ENCODE results near the gene TEAD4. TPM values are rescaled to one million over a fixed set of nuclear protein-coding genes. Genes with fewer than 3 reads are reported as not detected.

The TEAD4 gene
- total and polyA plus RNA-seq, 4 donors = 0.79 to 3.8 (median 2.8) TPM

GRCh38 chr12:3073438-3074250, 114.4 kb downstream of the TEAD4 start:
- no peak for TF ChIP-seq HNF4G (IDR thresholded peaks at IDR 0.05)
- no peak for TF ChIP-seq FOXA2 (IDR thresholded peaks at IDR 0.05)
- TF ChIP-seq HNF4A (conservative IDR thresholded peaks at IDR 0.05) = peak in 1 of 2 donors; percentile 27
- TF ChIP-seq NR2F2 (IDR thresholded peaks at IDR 0.05) = no peak
- no peak for TF ChIP-seq JUND (IDR thresholded peaks at IDR 0.05)
- peak; percentile 99 for TF ChIP-seq RAD21 (IDR thresholded peaks at IDR 0.05)
- TF ChIP-seq ZBTB33 (IDR thresholded peaks at IDR 0.05) = no peak
- no peak for TF ChIP-seq SP1 (IDR thresholded peaks at IDR 0.05)
- TF ChIP-seq MAX (IDR thresholded peaks at IDR 0.05) = no peak
- no peak for TF ChIP-seq YY1 (IDR thresholded peaks at IDR 0.05)
- no peak for TF ChIP-seq GABPA (IDR thresholded peaks at IDR 0.05 in 1 of 2, conservative IDR thresholded peaks at IDR 0.05 in 1 of 2)
- TF ChIP-seq CTCF (IDR thresholded peaks at IDR 0.05; ENCODE audit: low read depth, low read length, missing input control) = peak; percentile 99
- no peak for TF ChIP-seq TAF1 (conservative IDR thresholded peaks at IDR 0.05)
- no peak for TF ChIP-seq EGR1 (IDR thresholded peaks at IDR 0.05; ENCODE audit: low read depth in 2 of 2)
- TF ChIP-seq ATF3 (IDR thresholded peaks at IDR 0.05) = no peak
- peak in 1 of 2 donors; percentile 11 for TF ChIP-seq RXRA (IDR thresholded peaks at IDR 0.05)
- no peak for TF ChIP-seq FOXA1 (IDR thresholded peaks at IDR 0.05)
- Histone ChIP-seq H3K27ac (ENCODE audit: low read depth in 1 of 2, low read length in 2 of 2) (no peak overlapping the region), H3K4me3 (ENCODE audit: low read depth in 1 of 3, low read length in 3 of 3) (no peak overlapping the region), H3K4me1 (ENCODE audit: control insufficient read depth in 4 of 4, insufficient read depth in 4 of 4, low read length in 3 of 4) (peaks cover 2 to 23% (median 11%) of the 10 kb centered on the region in 4 donors), H3K9ac (ENCODE audit: low read depth in 1 of 2, low read length in 2 of 2) (no peak overlapping the region), H3K27me3 (ENCODE audit: control insufficient read depth in 4 of 4, insufficient read depth in 4 of 4, low read length in 3 of 4) (no peaks in the 10 kb centered on the region), H3K36me3 (ENCODE audit: control insufficient read depth in 4 of 4, insufficient read depth in 3 of 4, low read depth in 1 of 4, low read length in 3 of 4) (no peaks in the 10 kb centered on the region), H3K9me3 (ENCODE audit: control insufficient read depth in 4 of 4, low read length in 3 of 4) (no peaks in the 10 kb centered on the region)
- WGBS = 16% methylated on average over 13 of the region's 13 CpGs
- DNase-seq (ENCODE audit: low spot score) = peak; percentile 87

GRCh38 chr12:3075315-3075714, 116.1 kb downstream of the TEAD4 start:
- no peak for DNase-seq (ENCODE audit: low spot score)
- H3K27ac ChIP-seq (ENCODE audit: low read depth in 1 of 2, low read length in 2 of 2) = no peak overlapping the region
- 96% methylated on average over 6 of the region's 6 CpGs for WGBS
- no peak overlapping the region for H3K9ac ChIP-seq (ENCODE audit: low read depth in 1 of 2, low read length in 2 of 2)
- TF ChIP-seq HNF4G (IDR thresholded peaks at IDR 0.05) = no peak
- no peak for TF ChIP-seq HNF4A (conservative IDR thresholded peaks at IDR 0.05)
- TF ChIP-seq MAX (IDR thresholded peaks at IDR 0.05) = no peak
- no peak for TF ChIP-seq ATF3 (IDR thresholded peaks at IDR 0.05)
- TF ChIP-seq NR2F2 (IDR thresholded peaks at IDR 0.05) = no peak
- no peak for TF ChIP-seq RAD21 (IDR thresholded peaks at IDR 0.05)
- no peak for TF ChIP-seq RXRA (IDR thresholded peaks at IDR 0.05)
- no peak for TF ChIP-seq REST (IDR thresholded peaks at IDR 0.05)
- TF ChIP-seq SP1 (IDR thresholded peaks at IDR 0.05) = no peak
- no peak for TF ChIP-seq EGR1 (IDR thresholded peaks at IDR 0.05; ENCODE audit: low read depth in 2 of 2)
- no peak for TF ChIP-seq ZBTB33 (IDR thresholded peaks at IDR 0.05)
- no peak for TF ChIP-seq GABPA (IDR thresholded peaks at IDR 0.05 in 1 of 2, conservative IDR thresholded peaks at IDR 0.05 in 1 of 2)
- TF ChIP-seq YY1 (IDR thresholded peaks at IDR 0.05) = no peak
- H3K27me3 ChIP-seq (ENCODE audit: control insufficient read depth in 4 of 4, insufficient read depth in 4 of 4, low read length in 3 of 4) = no peaks in the 10 kb centered on the region
- H3K4me3 ChIP-seq (ENCODE audit: low read depth in 1 of 3, low read length in 3 of 3) = no peak overlapping the region
- no peaks in the 10 kb centered on the region for H3K9me3 ChIP-seq (ENCODE audit: control insufficient read depth in 4 of 4, low read length in 3 of 4)
- H3K4me1 ChIP-seq (ENCODE audit: control insufficient read depth in 4 of 4, insufficient read depth in 4 of 4, low read length in 3 of 4) = peaks cover 2 to 28% (median 14%) of the 10 kb centered on the region in 4 donors
- no peaks in the 10 kb centered on the region for H3K36me3 ChIP-seq (ENCODE audit: control insufficient read depth in 4 of 4, insufficient read depth in 3 of 4, low read depth in 1 of 4, low read length in 3 of 4)

All from liver (tissue), 9 donors.